Activated CD4-positive, alpha-beta T cell treated with anti-CD3 and anti-CD28 coated beads, Interleukin-2, amount 50 U/mL, for 24 hours (primary cell): ENCODE results near the gene TEX2.
A peak's percentile ranks its signal among the peaks of the same experiment; 100 is the strongest.
"Not testable (repeated sequence)": the region's sequence is repeated elsewhere in the genome, so short reads cannot be mapped to it uniquely, and the experiment has no call there.

ENCODE experiments used
- DNase-seq, 2 donors: peaks; one replicate each; pipeline ENCODE4 v3.0.0-alpha.2; 2020; ENCODE audit warnings: low read depth in 1 of 2, low spot score in 1 of 2

Gene TEX2

DNA sequence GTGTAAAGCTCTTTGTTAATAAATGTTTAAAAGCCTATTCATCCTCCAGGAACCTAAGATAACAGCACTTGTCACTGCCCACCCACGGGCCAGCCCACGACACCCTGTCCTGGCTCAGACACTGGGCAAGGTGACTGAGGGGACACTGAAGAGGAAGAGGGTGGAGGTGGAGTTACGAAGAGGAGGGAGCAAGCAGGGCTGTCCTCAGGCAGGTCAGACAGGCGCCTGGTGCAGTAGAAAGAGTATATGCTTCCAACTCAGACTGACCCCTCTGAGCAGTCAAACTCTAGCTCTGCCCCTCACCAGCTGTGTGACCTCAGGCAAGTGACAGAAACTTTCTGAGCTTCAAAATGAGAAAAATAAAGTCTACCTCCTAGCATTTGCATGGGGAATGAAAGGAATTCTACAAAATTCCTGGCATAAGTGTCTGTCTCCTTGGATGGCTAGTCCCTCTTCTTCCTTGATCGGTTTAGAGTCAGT, 22.8 kb downstream of the TEX2 start:
- no peak for DNase-seq

DNA sequence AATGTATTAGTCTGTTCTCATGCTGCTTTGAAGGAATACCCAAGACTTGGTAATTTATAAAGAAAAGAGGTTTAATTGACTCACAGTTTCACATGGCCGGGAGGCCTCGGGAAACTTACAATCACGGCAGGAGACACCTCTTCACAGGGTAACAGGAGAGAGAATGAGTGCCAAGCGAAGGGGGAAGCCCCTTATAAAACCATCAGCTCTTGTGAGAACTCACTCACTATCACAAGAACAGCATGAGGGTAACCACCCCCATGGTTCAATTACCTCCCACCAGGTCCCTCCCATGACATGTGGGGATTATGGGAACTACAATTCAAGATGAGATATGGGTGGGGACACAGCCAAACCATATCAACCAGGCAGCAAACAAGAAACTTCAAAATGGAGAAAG, 24.6 kb downstream of the TEX2 start:
- DNase-seq = peak in 1 of 2 donors; percentile 36

DNA sequence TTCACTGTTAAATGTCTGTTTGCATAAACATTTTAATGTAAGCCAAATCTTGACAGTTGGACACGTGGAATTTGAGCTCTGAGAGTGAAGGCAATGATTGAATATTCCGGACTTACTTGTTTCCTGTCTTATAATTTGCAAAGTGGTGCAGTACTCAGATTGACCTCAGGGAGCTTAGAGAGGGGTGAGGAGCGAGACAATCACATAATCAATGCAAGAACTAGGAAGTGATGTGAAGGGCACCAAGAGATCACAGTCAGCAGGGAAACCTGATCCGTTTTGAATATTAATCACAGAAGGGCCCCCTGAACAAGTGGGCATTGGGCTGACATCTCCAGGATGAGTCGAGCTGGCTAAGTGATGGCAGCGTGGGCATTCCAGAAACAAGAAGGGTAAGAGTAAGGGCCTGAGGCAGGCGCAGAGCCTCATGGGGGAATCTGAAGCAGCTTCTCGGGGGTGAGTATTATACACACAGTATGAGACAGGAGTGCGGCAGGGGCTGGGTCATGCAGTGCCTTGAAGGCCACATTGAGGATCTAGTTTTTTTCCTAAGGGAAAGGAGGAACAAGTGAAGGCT, 26.1 kb downstream of the TEX2 start:
- no peak for DNase-seq

DNA sequence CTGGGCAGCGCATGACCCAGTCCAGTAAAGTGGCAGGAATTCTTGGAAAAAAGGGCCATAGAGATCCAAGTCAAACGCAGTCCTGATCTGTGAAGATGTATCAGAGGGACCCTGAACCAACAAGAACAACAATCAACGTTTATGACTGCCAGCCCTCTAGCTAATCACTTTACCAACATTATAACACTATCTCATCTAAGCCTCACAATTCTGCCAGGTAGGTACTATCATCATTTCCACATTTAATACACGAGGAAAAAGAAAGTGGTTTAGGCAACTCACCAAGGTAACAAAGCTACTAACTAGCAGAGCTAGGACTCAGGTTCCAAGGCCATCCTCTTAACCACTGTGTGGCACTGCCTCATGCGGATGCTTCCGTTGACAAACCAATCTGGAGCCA, 28.1 kb downstream of the TEX2 start:
- DNase-seq = no peak

DNA sequence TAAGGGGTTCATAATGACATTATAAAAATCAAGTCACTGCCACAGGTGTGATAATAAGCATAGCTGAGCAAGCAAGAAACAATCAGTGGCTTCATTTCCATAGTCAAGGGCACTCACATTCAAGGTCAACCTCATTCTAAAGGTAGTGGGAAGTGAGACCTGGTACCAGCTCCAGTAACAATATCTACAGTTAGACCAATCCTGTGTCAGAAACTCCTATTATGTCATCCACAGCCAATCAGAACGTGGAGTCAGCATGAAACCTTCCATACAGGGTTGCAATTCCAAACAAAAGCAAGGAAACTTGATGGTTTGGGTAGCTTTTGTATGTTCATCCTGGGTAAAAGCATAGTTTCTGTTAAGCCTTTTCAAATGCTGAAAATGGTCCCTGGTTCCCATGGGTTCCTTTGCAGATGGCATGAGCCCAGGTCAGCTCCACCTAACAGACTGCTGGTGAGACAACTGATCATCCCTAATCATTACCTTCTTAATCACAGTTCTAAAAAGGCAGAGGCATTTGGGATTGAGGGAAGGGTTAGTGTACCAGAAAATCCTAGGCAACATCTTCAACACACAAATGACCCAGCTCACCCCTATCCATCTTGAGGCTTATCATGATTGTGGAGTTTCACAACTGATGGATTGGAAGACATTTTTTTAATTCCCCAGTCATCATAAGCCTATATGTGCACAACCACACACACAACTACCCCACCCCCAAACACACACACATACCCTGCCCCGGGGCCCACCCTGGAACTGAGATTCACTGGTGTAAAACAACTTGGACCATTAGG, 30.4 kb downstream of the TEX2 start:
- DNase-seq = no peak

DNA sequence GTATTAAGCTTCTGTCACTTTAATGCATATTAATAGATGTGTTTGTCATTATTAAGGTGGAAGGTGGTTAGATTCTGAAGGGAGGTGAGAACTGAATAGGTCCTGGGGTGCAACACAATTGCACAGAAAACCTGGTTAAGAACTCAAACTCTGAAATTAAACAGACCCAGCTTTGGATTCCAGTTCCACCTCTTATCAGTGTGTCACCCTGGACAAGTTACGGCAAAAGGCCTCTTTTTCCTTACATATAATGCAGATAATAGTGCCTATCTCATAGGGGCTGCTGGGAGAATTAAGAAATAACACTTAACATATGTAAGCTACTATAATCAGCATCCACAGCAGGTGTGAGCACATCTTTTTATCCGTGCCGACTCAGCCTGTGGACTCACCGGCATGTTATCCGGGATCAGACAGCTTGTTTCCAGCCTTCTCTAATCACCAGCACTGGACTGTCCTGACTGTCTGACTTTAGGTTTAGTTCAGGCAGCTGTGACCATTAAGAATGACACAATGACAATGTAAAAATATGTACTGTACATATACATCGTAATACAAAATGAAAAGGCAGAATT, 31.4 kb downstream of the TEX2 start:
- DNase-seq = no peak

DNA sequence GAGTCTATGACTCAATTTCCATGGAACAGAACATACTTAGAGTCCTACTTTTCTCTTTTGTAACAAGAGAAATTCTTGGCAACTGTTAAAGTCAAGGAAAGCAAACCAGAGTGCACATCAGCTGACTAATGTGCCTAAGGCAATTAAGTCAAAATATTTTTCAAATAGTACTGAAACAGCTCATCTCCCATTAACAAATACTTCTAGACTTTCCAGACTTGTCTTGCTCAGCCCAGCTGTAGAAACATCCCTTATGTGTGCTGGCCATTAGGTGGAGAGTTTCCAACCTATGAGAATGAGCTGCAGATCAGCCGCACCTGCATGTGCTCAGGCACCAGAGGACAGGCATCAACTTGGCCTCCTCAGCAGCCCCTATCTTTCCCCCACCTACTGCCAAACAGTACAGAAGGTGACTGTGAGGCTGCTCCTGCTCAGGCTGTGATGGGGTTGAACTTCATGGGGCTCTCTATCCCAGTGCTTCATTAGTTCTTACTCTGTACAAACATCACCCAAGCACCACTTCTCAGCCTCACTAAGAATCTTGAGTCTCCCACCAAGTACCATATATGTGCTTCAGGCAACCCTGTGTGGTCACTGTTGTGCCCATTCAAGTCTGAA, 32.2 kb downstream of the TEX2 start:
- no peak for DNase-seq

DNA sequence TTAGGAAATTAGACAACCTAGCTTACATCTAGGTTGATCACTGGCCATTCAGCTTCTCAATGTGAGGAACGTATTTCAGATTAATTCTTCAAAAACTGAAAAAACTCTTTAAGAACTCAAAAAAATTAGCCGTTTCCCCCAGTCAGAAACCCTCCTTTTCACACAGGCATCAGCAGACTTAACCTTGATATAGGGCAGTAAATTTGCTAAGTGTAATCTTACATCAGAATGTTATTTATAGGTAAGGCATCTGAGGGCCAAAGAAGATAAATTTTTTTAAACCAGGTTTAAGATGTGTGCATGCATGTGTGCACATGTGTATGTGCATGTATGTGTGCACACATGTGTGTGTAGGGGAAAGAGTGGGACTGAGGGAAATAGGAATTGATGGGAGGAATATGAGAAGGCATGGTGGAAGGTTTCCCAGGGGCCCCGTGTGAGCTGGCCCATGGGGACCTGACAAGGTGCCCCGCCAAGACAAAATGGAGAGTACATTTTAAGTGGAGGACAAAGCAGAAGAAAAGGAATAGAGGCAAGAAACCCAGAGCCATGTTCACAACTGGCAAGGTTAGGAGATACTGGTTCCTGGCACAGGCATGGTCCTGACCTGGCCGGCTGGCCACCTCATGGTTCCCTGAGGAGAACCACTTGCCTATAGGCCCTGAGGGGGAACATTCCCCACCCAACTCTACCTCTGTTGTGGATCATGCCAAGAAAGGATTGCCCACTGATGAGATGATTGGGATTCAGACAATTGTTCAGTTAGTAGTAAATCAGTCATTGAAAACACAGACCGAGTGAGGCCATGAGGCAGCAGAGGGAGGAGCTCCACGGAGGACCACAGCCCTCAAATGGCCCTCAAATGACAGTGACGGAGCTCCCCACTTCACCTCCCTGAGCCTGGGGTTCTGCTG, 33.0 kb downstream of the TEX2 start:
- DNase-seq = no peak

DNA sequence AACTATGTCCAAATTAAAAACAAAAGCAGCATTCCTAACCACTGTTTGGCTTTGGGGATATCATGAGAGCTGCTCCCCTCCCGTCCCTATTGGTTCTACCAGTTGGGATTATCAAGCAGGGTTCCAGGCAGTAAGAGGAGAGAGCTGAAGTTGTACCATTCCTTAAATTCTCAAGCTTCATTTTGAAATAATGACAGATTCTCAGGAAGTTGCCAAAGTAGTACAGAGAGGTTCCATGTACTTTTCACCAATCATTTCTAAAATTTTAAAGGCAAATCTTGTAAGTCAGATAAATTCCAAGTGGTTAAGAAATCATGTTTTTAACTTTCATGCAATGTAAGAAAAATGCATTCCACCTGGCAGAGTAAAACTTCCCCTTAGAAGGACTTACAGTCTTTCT, 36.9 kb downstream of the TEX2 start:
- no peak for DNase-seq

DNA sequence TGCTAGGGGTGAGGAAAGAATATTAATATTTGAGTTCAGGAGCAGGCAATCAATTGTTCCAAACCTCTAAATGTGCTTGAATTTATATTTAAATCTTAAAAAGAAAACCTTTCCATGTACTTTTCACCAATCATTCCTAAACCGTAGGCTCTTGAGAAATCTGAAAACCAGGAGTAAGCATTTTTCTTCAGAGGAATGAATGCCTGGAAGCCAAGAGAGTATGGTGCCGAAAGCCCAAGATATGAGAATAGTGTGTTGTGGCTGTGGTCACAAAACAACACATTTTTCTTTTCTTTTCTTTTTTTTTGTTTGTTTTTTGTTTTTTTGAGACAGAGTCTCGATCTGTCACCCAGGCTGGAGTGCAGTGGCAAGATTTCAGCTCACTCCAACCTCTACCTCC, 37.6 kb downstream of the TEX2 start:
- DNase-seq = no peak

DNA sequence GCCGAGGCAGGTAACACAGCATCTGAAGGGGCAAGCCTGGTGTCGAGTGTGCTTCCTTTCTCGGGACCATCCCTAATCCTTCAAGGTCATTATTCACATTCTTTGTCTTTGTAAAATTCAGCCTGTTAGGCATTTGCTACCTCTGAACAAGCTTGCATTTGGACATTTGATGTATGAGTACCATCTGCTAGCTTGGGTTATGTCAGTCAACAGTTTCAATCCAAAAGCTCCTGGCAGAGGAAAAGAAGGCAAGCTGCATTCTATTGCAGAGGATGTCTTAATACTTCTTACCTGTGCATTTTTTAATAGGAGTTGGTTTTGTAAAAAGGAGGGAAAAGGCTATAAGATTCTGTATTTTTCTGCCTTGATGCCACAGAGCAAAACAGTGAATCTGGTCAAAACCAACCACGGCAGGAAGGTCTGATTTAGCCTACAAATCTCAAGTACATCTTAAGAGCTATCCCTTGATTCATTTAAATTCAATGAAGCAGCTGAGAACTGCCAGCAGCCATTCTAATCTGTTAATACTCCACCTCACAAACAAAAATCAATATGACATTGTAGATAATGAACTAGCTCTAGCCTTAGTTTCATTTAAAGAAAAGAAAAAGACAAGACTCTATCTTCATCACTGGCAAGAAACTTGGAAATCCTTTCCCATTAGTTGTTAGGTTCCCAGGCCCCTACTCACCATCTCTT, 39.0 kb downstream of the TEX2 start:
- no peak for DNase-seq

DNA sequence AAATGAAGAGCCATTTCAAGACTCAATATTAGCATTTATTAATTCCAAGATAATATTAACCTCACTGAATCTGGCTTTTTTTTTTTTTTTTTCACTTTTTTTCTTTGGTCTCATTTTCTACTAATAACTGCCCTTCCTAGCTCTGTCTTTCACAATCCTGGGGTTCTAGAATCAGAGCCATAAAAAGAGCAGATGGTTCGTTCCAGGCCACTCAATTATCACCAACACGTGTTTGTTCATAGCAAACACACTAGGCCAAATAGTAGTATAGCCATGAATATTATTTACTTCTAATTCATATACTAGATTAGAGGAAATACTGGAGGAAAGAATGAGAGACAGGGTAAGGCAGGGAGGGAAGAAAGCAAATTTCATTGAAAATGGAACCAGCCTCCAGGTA, 39.8 kb downstream of the TEX2 start:
- DNase-seq = no peak

DNA sequence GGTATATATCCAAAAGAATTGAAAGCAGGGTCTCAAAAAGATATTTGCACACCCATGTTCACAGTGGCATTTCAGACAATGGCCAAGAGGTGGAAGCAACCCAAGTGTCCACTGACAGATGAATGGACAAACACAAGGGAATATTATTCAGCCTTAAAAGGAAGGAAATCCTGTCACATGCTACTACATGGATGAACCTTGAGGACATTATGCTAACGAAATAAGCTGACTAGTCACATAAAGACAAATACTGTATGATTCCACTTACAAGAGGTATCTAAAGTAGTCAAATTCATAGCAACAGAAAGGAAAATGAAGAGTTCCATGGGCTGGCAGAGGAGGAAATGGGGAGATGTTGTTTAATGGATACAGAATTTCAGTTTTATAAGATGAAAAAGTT, 41.4 kb downstream of the TEX2 start:
- no peak for DNase-seq

DNA sequence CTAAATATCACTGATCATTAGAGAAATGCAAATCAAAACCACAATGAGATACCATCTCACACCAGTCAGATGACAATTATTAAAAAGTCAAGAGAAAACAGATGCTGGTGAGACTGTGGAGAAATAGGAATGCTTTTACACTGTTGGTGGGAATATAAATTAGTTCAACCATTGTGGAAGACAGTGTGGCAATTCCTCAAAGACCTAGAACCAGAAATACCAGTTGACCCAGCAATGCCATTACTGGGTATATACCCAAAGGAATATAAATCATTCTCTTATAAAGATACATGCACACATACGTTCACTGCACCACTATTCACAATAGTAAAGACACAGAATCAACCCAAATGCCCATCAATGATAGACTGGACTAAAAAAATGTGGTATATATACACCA, 42.5 kb downstream of the TEX2 start:
- not testable (repeated sequence) for DNase-seq

DNA sequence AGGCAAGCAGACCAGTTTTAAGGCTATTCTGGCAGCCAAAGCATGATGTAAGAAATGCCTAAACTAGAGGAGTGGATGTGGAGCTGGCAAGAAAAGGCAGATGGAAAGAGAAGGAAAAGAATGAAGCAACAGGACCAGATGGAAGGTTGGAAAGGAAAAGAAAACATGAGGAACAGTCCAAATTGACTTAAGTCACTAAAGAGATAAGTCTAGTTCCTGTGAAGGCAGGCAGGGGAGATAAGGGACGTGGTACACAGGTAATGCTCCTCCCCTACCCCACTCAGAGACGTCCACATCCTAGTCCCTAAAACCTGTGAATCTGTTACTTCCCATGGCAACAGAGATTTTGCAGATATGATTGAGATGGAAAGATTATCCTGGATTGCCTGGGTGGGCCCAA, 43.5 kb downstream of the TEX2 start:
- no peak for DNase-seq

DNA sequence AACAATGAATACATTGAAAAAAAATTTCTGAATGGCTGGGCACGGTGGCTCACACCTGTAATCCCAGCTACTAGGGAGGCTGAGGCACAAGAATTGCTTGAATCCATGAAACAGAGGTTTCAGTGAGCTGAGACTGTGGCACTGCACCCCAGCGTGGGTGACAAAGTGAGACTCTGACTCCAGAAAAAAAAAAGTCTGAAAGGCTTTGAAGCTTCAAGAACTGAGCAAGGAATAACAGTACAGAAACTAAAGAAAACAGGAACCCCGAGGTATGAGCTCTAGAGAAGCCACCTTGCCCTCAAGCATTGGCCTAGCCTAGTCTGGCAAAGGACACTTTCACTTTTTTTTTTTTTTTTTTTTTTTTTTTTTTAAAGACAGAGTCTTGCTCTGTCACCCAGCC, 45.0 kb downstream of the TEX2 start:
- DNase-seq = peak in 1 of 2 donors; percentile 21

DNA sequence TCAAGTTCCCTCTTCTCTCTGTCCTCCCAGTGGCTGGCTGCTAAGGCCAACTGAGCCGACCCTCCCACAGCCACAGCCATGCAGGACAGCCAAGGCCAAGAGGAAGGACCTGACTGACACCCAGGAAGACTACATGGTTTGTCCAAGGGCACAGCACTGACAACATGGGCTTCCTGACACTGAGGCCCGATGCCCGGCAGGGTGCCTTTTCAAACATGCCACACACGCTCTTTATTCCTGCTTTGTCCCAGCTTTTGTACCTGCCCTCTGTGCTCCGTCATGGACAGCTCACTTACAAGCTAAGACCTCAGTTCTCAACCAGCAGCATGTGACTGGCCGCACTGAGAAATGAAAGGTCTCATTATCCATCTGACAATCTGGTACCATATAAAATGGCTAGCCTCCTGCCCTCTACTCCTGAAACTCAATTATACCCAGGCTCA, 45.8 kb downstream of the TEX2 start:
- DNase-seq = no peak

DNA sequence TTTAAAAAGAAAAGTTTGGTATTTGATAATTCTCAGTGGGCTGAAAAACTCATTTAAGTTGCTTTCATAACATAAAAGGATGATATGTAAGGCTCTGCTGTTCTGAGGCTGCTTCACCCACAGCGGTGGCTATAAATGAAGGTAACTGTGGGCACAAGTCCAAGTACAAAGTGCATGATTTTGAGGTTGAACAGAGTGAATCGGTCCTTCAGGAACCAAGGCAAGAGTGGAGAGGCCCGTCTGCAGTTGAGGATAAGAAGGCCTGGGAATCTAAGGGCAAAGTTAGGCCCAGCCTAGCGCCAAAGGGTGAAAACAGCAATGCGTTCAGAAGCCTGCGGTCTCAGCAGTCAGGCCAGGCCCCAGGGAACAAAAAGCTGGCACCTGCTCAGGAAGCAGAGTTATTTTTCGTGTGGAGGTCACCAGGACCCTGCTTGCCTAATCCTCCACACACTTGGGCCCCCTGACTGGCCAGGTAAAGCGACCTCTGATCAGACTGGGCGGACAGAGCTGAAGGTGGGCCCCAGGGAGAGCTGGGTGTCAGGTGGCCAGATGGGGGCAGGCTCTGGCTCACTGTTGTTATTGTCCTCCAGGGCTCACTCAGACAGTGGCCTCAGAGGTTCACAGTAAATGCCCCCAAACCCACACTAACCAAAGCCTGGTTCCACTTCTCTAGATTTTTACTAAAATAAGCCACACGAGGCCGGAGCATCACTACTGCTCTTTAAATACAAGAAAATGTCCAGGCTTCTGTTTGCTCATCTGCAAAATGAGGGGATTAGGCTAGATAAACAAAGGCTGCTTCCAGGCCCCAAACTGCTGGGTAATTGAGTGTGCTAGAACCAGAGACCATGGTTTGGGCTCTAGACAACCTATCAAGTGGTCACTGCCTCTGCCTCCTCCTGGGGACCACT, 46.5 kb downstream of the TEX2 start:
- no peak for DNase-seq

DNA sequence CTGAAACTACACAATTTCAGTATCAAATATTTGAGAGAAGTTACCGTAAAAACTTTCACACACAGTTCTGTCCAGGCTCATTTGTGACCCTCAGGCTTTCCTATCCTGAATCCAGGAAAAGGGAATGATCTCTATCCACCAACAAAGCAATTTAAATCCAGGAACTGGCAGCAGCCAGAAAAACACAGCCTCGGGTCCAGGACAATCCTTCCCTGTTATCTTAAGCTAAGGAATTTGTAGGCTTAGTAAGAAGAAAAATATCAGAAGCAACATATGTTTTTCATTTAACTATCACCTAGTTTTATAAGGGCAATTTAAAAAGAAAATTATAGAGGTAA, 47.1 kb downstream of the TEX2 start:
- no peak for DNase-seq

DNA sequence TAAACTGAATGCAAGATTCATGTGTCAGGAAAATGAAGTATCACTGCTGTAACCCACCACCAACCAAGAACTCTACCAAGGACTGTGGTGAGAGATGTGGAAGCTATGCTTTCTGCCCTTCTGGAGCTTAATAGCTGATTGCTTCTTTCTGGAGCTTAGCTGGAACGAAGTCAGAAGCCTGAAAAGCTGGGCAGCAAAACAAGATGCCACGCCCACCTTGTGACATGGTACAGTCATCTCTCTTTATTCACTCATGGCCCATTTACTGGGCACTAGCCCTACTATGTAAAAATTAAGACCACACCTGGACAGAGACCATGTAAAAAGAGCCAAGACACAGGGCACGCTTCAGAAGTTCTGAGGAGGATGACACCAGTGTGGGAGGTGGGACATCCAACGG, 48.1 kb downstream of the TEX2 start:
- DNase-seq = no peak
